Transverse colon (tissue), 4 donors: ENCODE data around the gene SYNGR1. TPM values are rescaled to one million over a fixed set of nuclear protein-coding genes. Genes with fewer than 3 reads are reported as not detected.
"Not testable (repeated sequence)": the region's sequence is repeated elsewhere in the genome, so short reads cannot be mapped to it uniquely, and the experiment has no call there.

ENCODE experiments used
- DNase-seq: peaks from one replicate; pipeline ENCODE4 v3.0.0-alpha.2; 2019
- H3K27ac ChIP-seq, 4 donors: fragments of 200-600 bp; sonication (generic); 2 replicates each; pipeline ENCODE4 v1.5.1; 2016 to 2018; ENCODE audit warnings: inconsistent platforms in 4 of 4
- H3K27me3 ChIP-seq: fragments of 200-600 bp; sonication (generic); 2 replicates; pipeline ENCODE4 v1.5.1; 2017; ENCODE audit warnings: inconsistent platforms
- H3K36me3 ChIP-seq, 4 donors: fragments of 200-600 bp; sonication (generic); 2 replicates each; pipeline ENCODE4 v1.5.1; 2017 to 2019; ENCODE audit warnings: inconsistent platforms in 4 of 4
- H3K4me1 ChIP-seq, 4 donors: fragments of 200-600 bp; sonication (generic); 2 replicates each; pipeline ENCODE4 v1.5.1; 2017 to 2020; ENCODE audit warnings: inconsistent platforms in 4 of 4
- H3K4me3 ChIP-seq, 4 donors: fragments of 200-600 bp; sonication (generic); 1 replicate in 1 of 4; 2 replicates in 3 of 4; pipeline versions ENCODE4 v1.5.1 to v1.6.1; 2017 to 2019; ENCODE audit warnings: inconsistent platforms in 4 of 4
- H3K9me3 ChIP-seq, 2 donors: fragments of 200-600 bp; sonication (generic); 2 replicates each; pipeline ENCODE4 v1.5.1; 2017 to 2019; ENCODE audit warnings: inconsistent platforms in 2 of 2
- CTCF ChIP-seq, 5 experiments: fragments of 200-600 bp in 3 of 5; fragments of 450-650 bp in 2 of 5; sonication (generic) in 3 of 5; IDR thresholded peaks; 1 replicate in 2 of 5; 2 replicates in 3 of 5; pipeline ENCODE4 v1.5.1; 2016 to 2017; ENCODE audit warnings: antibody characterized with exemption in 5 of 5, inconsistent platforms in 3 of 5, mild to moderate bottlenecking in 2 of 5, moderate library complexity in 1 of 5
- EP300 ChIP-seq: sonication (generic); formaldehyde crosslinking; IDR thresholded peaks from one replicate; pipeline ENCODE4 v1.6.1; 2017; ENCODE audit warnings: antibody characterized with exemption, low read depth
- POLR2A ChIP-seq: fragments of 450-650 bp; IDR thresholded peaks from one replicate; pipeline ENCODE4 v1.6.1; 2016; ENCODE audit warnings: antibody characterized with exemption, mild to moderate bottlenecking, moderate library complexity
- POLR2AphosphoS5 ChIP-seq, 3 donors: sonication (generic); formaldehyde crosslinking; IDR thresholded peaks; one replicate each; pipeline ENCODE4 v1.6.1; 2016; ENCODE audit warnings: antibody characterized with exemption in 3 of 3
- WGBS, 2 donors: methylation state at CpG; one replicate each; pipeline ENCODE4 v1.1.5; 2018; ENCODE audit warnings: low coverage in 1 of 2; 5-methylcytosine and 5-hydroxymethylcytosine counted together
- in situ Hi-C, 4 donors: fragments of 200-750 bp; cut with MboI; loops; one replicate each; pipeline versions ENCODE4 v1.15.0 to v1.15.1; 2017; ENCODE audit warnings: low sequenced_read_pairs in 3 of 4, low pct_ligation_motif_present in 1 of 4, low pct_unique_long_range_greater_than_20kb in 1 of 4
- intact Hi-C: fragments of 100-400 bp; cut with DNase I; formaldehyde crosslinking; loops from one replicate; pipeline ENCODE4 v1.15.1; 2023; ENCODE audit warnings: low total_unique reads
- total RNA-seq, 4 donors: library from RNA; depleted of rRNA; stranded (reverse); fragments of >200 nt; gene quantifications; one replicate each; pipeline ENCODE4 v1.1.0, GENCODE V29; 2016

SYNGR1 gene
- total RNA-seq, 4 donors from 2014 or later: 6.7 to 10.5 (median 8.0) TPM

GRCh38 chr22:39358197-39358596, 8.4 kb downstream of the SYNGR1 start:
- H3K27ac ChIP-seq, intact Hi-C loops, in situ Hi-C loops, H3K9me3 ChIP-seq, H3K36me3 ChIP-seq, DNase-seq, H3K27me3 ChIP-seq, H3K4me3 ChIP-seq, H3K4me1 ChIP-seq: not testable (repeated sequence)
- WGBS, 2 donors: 87 to 91% methylated on average over 7 to 16 of the region's 17 CpGs

GRCh38 chr22:39359659-39360195, 9.9 kb downstream of the SYNGR1 start:
- peaks cover 0 to under 1% (median 0%) of the 10 kb centered on the region in 4 donors for H3K4me1 ChIP-seq
- in situ Hi-C loops: no loop called here
- no peak for DNase-seq
- H3K9me3 ChIP-seq: no peaks in the 10 kb centered on the region
- H3K4me3 ChIP-seq: no peak overlapping the region
- no peaks in the 10 kb centered on the region for H3K27me3 ChIP-seq
- 76 to 81% methylated on average over 6 to 9 of the region's 9 CpGs for WGBS, 2 donors
- no peak overlapping the region for H3K27ac ChIP-seq
- intact Hi-C loops: no loop called here
- TF ChIP-seq EP300 (no peak), CTCF (IDR thresholded peaks at IDR 0.05) (no peak)
- H3K36me3 ChIP-seq: no peaks in the 10 kb centered on the region

GRCh38 chr22:39360242-39360641, 10.5 kb downstream of the SYNGR1 start:
- Histone ChIP-seq H3K9me3 (no peaks in the 10 kb centered on the region), H3K4me1 (peaks cover 0 to 4% (median 0%) of the 10 kb centered on the region in 4 donors), H3K36me3 (no peaks in the 10 kb centered on the region), H3K27ac (no peak overlapping the region), H3K4me3 (no peak overlapping the region), H3K27me3 (no peaks in the 10 kb centered on the region)
- TF ChIP-seq POLR2AphosphoS5 (IDR thresholded peaks at IDR 0.05) (no peak), POLR2A (no peak), CTCF (IDR thresholded peaks at IDR 0.05) (no peak), EP300 (no peak)
- in situ Hi-C loops: no loop called here
- WGBS, 2 donors: 84 to 88% methylated on average over 10 to 18 of the region's 18 CpGs
- DNase-seq: no peak
- intact Hi-C loops: no loop called here

- in situ Hi-C loops: no loop called here
- WGBS, 2 donors: 73% methylated on average over 14 of the region's 14 CpGs; no CpG with 5 or more reads in 1 of the 2 donors
- Histone ChIP-seq H3K27ac (no peak overlapping the region), H3K4me1 (peaks cover 0 to 4% (median 0%) of the 10 kb centered on the region in 4 donors), H3K36me3 (no peaks in the 10 kb centered on the region), H3K27me3 (no peaks in the 10 kb centered on the region), H3K4me3 (no peak overlapping the region), H3K9me3 (no peaks in the 10 kb centered on the region)
- TF ChIP-seq POLR2AphosphoS5 (IDR thresholded peaks at IDR 0.05) (no peak), POLR2A (no peak), EP300 (no peak), CTCF (IDR thresholded peaks at IDR 0.05) (no peak)
- intact Hi-C loops: no loop called here
- DNase-seq: no peak
These were observed 11.1 kb downstream of the SYNGR1 start for GRCh38 chr22:39360674-39361413.

GRCh38 chr22:39361496-39361895, 11.7 kb downstream of the SYNGR1 start:
- Histone ChIP-seq H3K4me3 (no peak overlapping the region), H3K4me1 (peaks cover 0 to 4% (median 0%) of the 10 kb centered on the region in 4 donors), H3K27me3 (no peaks in the 10 kb centered on the region), H3K9me3 (no peaks in the 10 kb centered on the region), H3K36me3 (no peaks in the 10 kb centered on the region), H3K27ac (no peak overlapping the region)
- WGBS, 2 donors: 86 to 87% methylated on average over 7 of the region's 7 CpGs
- intact Hi-C loops (no loop called here), in situ Hi-C loops (no loop called here)
- DNase-seq: no peak
- TF ChIP-seq POLR2A (no peak), EP300 (no peak), POLR2AphosphoS5 (IDR thresholded peaks at IDR 0.05) (no peak), CTCF (IDR thresholded peaks at IDR 0.05) (no peak)
